GM19467 (cell line): ENCODE results near the gene LOC101059915.
"Not testable (repeated sequence)": the region's sequence is repeated elsewhere in the genome, so short reads cannot be mapped to it uniquely, and the experiment has no call there.

Experiments
- ATAC-seq: cut with Tn5 transposase; IDR thresholded peaks from one replicate; pipeline ENCODE4 v1.9.1; 2021; ENCODE audit warnings: mild to moderate bottlenecking, moderate library complexity; ENCODE audit not compliant: unreplicated experiment

Gene LOC101059915

GRCh38 chrX:71671043-71671780 lies 3.9 kb downstream of the LOC101059915 start:
- no peak for ATAC-seq

DNA sequence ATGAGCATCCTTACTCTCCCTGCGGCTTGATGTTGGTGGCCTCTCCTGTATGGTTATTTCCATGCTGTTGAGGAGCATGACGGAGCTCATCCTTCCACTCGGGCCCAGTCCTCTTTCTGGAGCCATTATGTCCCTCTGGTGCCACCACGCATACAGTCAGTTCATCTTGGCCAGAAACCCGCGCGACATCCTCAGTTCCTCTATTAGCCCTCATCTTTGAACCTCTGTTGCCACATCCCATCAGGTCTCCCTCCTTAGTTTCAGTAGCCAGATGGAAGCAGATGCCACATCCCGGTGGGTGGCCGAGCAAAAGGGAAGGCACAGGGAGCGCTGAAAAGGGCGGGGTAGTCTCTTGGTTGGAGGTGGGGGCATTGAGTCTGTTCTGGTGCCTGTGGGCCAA lies 4.6 kb downstream of the LOC101059915 start:
- no peak for ATAC-seq

DNA sequence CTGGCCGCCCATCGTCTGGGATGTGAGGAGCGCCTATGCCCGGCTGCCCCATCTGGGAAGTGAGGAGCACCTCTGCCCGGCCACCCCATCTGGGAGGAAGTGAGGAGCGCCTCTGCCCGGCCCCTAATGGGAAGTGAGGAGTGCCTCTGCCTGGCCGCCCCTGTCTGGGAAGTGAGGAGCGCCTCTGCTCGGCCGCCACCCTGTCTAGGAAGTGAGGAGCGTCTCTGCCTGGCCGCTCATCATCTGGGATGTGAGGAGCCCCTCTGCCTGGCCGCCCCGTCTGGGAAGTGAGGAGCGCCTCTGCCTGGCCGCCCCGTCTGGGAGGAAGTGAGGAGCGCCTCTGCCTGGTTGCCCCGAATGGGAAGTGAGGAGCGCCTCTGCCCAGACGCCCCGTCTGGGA lies 8.3 kb downstream of the LOC101059915 start:
- not testable (repeated sequence) for ATAC-seq

DNA sequence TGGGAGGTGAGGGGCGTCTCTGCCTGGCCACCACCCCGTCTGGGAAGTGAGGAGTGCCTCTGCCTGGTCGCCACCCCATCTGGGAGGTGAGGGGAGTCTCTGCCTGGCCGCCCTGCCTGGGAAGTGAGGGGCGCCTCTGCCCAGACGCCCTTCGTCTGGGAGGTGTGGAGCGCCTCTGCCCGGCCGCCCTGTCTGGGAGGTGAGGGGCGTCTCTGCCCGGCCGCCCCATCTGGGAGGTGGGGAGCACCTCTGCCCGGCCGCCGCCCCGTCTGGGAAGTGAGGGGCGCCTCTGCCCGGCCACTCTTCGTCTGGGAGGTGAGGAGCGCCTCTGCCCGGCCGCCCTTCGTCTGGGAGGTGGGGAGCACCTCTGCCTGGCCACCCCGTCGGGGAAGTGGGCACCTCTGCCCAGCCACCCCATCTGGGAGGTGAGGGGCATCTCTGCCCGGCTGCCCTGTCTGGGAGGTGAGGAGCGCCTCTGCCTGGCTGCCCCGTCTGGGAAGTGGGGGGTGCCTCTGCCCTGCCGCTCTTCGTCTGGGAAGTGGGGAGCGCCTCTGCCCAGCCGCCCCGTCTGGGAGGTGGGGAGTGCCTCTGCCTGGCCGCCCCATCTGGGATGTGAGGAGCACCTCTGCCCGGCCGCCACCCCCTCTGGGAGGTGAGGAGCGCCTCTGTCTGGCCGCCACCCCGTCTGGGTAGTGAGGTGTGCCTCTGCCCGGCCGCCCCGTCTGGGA lies 8.9 kb downstream of the LOC101059915 start:
- ATAC-seq, result not testable (repeated sequence)

GRCh38 chrX:71677195-71677594 lies 9.8 kb downstream of the LOC101059915 start:
- ATAC-seq, result not testable (repeated sequence)

- no peak for ATAC-seq
Measured at GRCh38 chrX:71679575-71680207, 12.3 kb downstream of the LOC101059915 start.

- not testable (repeated sequence) for ATAC-seq
Measured at GRCh38 chrX:71696641-71697465, 29.5 kb downstream of the LOC101059915 start.

DNA sequence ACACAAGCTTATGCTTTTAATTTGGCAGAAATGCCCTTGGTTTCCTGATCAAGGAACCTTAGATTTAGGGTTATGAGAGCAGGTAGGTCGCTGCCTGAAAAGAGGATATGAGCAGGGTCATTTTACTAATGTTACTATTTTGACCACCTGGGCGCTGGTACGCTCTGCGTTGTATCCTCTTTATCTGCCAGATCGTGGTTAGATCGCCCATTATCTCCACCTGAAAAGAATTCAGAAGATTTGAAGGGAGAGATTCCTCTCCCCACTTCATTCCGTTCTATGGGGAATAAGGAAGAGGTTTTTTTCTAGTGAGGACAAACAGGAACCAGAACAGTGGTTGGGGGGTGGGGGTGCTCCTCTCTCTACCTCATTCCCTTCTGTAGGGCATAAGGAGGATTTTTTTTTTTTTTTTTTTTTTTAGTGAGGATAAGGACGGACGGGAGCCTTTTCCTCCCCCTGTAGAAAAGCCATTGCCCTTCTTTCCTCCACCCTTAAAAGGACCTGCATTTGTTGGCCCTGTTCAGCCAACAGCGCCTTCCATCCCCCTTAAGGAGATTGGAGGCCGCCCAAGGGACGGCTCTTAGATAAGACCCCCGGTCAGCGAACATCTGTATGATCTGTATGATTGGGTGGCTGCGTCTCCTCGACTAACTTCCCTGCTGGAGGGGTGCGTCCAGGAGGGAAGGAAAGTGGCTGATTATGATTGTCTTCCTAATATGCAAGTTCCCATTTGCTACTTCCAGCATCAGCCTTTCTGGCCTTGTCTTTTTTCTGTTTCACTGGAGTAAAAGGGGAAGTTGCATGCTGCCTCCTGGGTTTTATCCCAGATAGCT lies 30.3 kb downstream of the LOC101059915 start:
- ATAC-seq, result not testable (repeated sequence)

DNA sequence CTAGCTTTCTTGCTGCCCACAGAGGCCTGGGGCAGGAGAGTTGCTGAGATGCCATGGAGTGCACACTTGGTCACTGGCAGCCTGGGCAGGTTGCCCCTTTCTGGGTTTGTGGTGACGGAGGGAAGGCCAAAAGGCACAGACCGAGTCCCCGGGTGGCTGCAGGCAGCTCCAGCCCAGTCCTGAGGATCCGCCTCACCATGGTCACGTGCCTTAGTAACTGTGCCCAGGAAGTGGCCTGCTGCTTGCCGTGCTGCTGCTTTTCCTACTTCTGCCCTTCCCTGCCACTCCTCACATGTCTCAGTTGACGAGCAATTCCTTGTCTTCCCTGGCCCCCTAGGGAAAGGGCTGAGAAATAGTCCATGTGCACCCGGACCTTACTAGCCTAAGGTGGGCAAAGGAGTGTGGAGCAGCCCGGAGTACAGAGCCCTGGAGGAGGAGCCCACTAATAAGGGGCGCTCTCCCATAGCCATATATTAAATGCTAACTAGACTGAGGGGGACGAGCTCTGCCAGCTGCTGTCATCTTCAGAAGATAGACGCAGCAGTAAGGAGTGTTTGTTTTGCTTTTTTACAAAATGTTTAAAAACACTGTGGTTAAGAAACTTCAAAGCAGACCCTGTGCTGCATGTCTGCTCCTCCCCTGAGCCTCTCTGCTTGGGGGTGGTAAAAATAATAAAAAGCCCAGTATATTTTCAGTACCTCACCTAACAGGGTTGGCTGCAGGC lies 31.1 kb downstream of the LOC101059915 start:
- ATAC-seq, result not testable (repeated sequence)

- not testable (repeated sequence) for ATAC-seq
Measured at GRCh38 chrX:71699023-71699344, 31.6 kb downstream of the LOC101059915 start.

- ATAC-seq, result not testable (repeated sequence)
Measured at GRCh38 chrX:71702853-71703252, 35.5 kb downstream of the LOC101059915 start.

GRCh38 chrX:71714064-71714463 lies 46.7 kb downstream of the LOC101059915 start:
- ATAC-seq, result not testable (repeated sequence)

DNA sequence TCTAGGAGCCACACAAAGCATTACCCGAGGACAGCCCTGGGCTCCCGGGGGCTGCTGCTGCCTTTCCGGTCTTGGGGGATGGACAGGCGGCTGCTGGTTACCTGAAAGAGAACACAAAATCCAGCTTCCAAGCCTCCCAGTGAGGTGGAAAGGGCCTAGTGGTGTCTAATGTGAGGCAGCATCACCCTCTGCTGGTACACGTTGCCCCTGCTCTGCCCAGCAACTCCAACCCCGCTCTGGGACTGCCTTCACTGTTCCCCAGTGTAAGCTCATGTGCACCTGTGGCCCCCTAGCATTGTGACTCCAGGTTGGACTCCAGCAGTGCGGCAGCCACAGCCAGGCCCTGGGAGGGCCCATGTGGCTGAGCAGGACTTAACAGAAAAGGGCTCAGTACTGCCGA lies 48.2 kb downstream of the LOC101059915 start:
- ATAC-seq, result not testable (repeated sequence)

GRCh38 chrX:71716323-71716722 lies 49.0 kb downstream of the LOC101059915 start:
- not testable (repeated sequence) for ATAC-seq

DNA sequence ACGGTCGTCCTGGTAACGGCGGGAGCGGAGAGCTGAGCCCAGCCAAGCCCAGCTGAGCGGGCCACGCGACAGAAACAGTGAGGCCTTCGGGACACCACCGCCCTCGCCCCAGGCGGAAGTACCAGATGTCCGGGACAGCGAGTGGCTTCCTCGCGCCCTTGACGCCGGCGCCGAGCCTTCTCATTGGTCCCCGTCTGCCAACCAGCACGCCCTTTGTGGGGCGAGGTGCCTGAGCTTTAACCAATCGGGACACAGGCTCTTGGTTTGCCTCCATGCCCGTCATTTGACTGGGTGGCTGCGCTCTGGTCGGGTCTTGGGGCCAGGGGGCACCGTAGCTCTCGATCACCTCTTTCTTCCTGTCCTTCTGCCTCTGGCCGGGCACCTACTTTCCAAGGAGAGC lies 50.8 kb downstream of the LOC101059915 start, which contains the start of gene CXorf49:
Gene CXorf49, minus strand, starts transcription at position 101 of the 400 bp plus-strand sequence. CDS start 134 bp downstream, outside the sequence.
- ATAC-seq, result not testable (repeated sequence)

DNA sequence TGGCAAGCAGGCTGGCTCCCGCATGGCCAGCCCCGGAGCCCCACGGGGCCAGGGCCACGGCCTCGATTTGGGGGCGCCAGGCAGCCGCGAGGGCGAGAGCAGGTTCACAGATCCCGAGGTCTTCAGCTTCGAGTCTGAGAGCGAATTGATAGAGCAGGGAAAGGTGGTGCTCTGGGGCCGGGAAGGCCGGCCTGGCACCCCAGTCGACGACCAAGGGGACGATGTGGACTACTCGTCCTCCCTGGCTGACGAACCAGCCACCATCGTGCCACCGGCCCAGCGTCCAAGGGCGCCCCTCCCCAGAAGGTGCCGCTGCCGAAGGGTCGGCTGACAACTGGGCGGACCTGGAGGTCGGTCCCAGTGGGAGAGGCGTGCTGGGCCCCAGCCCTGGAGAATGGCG lies 51.8 kb downstream of the LOC101059915 start:
- not testable (repeated sequence) for ATAC-seq

GRCh38 chrX:71720289-71720886 lies 53.0 kb downstream of the LOC101059915 start:
- ATAC-seq, result not testable (repeated sequence)
